ENCODE data around the gene CDKN2B.
"Not testable (repeated sequence)": the region's sequence is repeated elsewhere in the genome, so short reads cannot be mapped to it uniquely, and the experiment has no call there.

The CDKN2B gene

GRCh38 chr9:22008717-22009505, at the start of gene CDKN2B:
CDKN2B (minus strand) TSS chr9:22009305; CDS start chr9:22008953, 352 bp downstream.
- peak; percentile 64 for DNase-seq

GRCh38 chr9:22057972-22058371, 48.9 kb upstream of the CDKN2B start:
- not testable (repeated sequence) for DNase-seq

- no peak for DNase-seq
Observed at GRCh38 chr9:22056402-22056801, 47.3 kb upstream of the CDKN2B start.

GRCh38 chr9:22055090-22055489, 46.0 kb upstream of the CDKN2B start:
- no peak for DNase-seq

- no peak for DNase-seq
Observed at GRCh38 chr9:22054529-22054928, 45.4 kb upstream of the CDKN2B start.

GRCh38 chr9:22054076-22054475, 45.0 kb upstream of the CDKN2B start:
- DNase-seq = no peak

- no peak for DNase-seq
Observed at GRCh38 chr9:22053178-22053577, 44.1 kb upstream of the CDKN2B start.

GRCh38 chr9:22052376-22052945, 43.4 kb upstream of the CDKN2B start:
- DNase-seq = no peak

GRCh38 chr9:22050924-22051323, 41.8 kb upstream of the CDKN2B start:
- no peak for DNase-seq

GRCh38 chr9:22049411-22049810, 40.3 kb upstream of the CDKN2B start:
- no peak for DNase-seq

- no peak for DNase-seq
Observed at GRCh38 chr9:22047596-22047995, 38.5 kb upstream of the CDKN2B start.

GRCh38 chr9:22046243-22046885, 37.3 kb upstream of the CDKN2B start:
- no peak for DNase-seq

- DNase-seq = no peak
Observed at GRCh38 chr9:22045423-22045822, 36.3 kb upstream of the CDKN2B start.

GRCh38 chr9:22044583-22044982, 35.5 kb upstream of the CDKN2B start:
- DNase-seq = no peak

GRCh38 chr9:22043928-22044327, 34.8 kb upstream of the CDKN2B start:
- DNase-seq = no peak

- no peak for DNase-seq
Observed at GRCh38 chr9:22041775-22042174, 32.7 kb upstream of the CDKN2B start.

- no peak for DNase-seq
Observed at GRCh38 chr9:22041344-22041743, 32.2 kb upstream of the CDKN2B start.

GRCh38 chr9:22040760-22041159, 31.7 kb upstream of the CDKN2B start:
- no peak for DNase-seq

- no peak for DNase-seq
Observed at GRCh38 chr9:22039258-22039657, 30.2 kb upstream of the CDKN2B start.

- no peak for DNase-seq
Observed at GRCh38 chr9:22037954-22038690, 29.0 kb upstream of the CDKN2B start.

- DNase-seq = no peak
Observed at GRCh38 chr9:22036866-22037626, 27.9 kb upstream of the CDKN2B start.

GRCh38 chr9:22035591-22036011, 26.5 kb upstream of the CDKN2B start:
- DNase-seq = no peak
